ENCODE measurements around the gene CGGBP1. TPM values are rescaled to one million over a fixed set of nuclear protein-coding genes. Genes with fewer than 3 reads are reported as not detected.

Gene CGGBP1
- total RNA-seq, 2 experiments from 2014 or later: 54.4 to 76.0 TPM

GRCh38 chr3:88036221-88036620 lies 22.6 kb downstream of the CGGBP1 start:
- Histone ChIP-seq H3K36me3 (ENCODE audit: insufficient read depth, low read length) (no peaks in the 10 kb centered on the region), H3K9me2 (ENCODE audit: insufficient read depth, low read length) (no peaks in the 10 kb centered on the region), H3K4me1 (ENCODE audit: insufficient read depth, low read length, poor library complexity, severe bottlenecking) (peaks cover 16% of the 10 kb centered on the region), H3K4me2 (ENCODE audit: low read length) (no peak overlapping the region), H4K20me1 (ENCODE audit: insufficient read depth, low read length) (no peaks in the 10 kb centered on the region), H3K9me3 (ENCODE audit: low read length) (no peaks in the 10 kb centered on the region), H3K4me3 (ENCODE audit: low read depth, low read length, poor library complexity, severe bottlenecking) (no peak overlapping the region), H3K79me2 (ENCODE audit: insufficient read depth, low read depth, low read length) (no peaks in the 10 kb centered on the region), H3K27ac (ENCODE audit: low read depth, low read length, poor library complexity, severe bottlenecking) (no peak overlapping the region), H2AFZ (ENCODE audit: low read length) (no peak overlapping the region)
- no TSS peak for BruUV-seq (replicated peaks)
- TF ChIP-seq CTCF (conservative IDR thresholded peaks at IDR 0.05; ENCODE audit: low read length): no peak
- TF ChIP-seq EZH2phosphoT487 (IDR thresholded peaks at IDR 0.05; ENCODE audit: borderline replicate concordance, low read depth, low read length): no peak
- no peak for DNase-seq (ENCODE audit: low spot score)
- CTCF ChIA-PET (ENCODE audit: unreplicated experiment): no interaction called here
- POLR2A ChIA-PET: interaction anchor here (0.6 to 0.7 kb wide), 2 partner anchors 94 to 1413 kb away, joined by 3 to 4 read pairs; no protein-coding TSS in a partner anchor
- intact Hi-C loops (cut with micrococcal nuclease; ENCODE audit: unreplicated experiment): no loop called here

GRCh38 chr3:88034491-88035275 lies 24.1 kb downstream of the CGGBP1 start:
- H3K79me2 ChIP-seq (ENCODE audit: insufficient read depth, low read depth, low read length): no peaks in the 10 kb centered on the region
- H4K20me1 ChIP-seq (ENCODE audit: insufficient read depth, low read length): no peaks in the 10 kb centered on the region
- ChIA-PET CTCF (ENCODE audit: unreplicated experiment) (no interaction called here), POLR2A (interaction anchor here (0.7 to 0.9 kb wide), 3 partner anchors 24 to 120 kb away, joined by 3 read pairs; partner anchors contain the start of gene CGGBP1)
- H3K9me3 ChIP-seq (ENCODE audit: low read length): no peaks in the 10 kb centered on the region
- TF ChIP-seq CTCF (conservative IDR thresholded peaks at IDR 0.05; ENCODE audit: low read length) (no peak), EZH2phosphoT487 (IDR thresholded peaks at IDR 0.05; ENCODE audit: borderline replicate concordance, low read depth, low read length) (no peak)
- no peak for DNase-seq (ENCODE audit: low spot score)
- peaks cover 19% of the 10 kb centered on the region for H3K4me1 ChIP-seq (ENCODE audit: insufficient read depth, low read length, poor library complexity, severe bottlenecking)
- peak overlapping the region; percentile 59; the same call in 1 of the 2 replicates for H2AFZ ChIP-seq (ENCODE audit: low read length)
- no TSS peak for BruUV-seq (replicated peaks)
- H3K4me2 ChIP-seq (ENCODE audit: low read length): no peak overlapping the region
- H3K4me3 ChIP-seq (ENCODE audit: low read depth, low read length, poor library complexity, severe bottlenecking): no peak overlapping the region
- no peaks in the 10 kb centered on the region for H3K36me3 ChIP-seq (ENCODE audit: insufficient read depth, low read length)
- H3K9me2 ChIP-seq (ENCODE audit: insufficient read depth, low read length): no peaks in the 10 kb centered on the region
- no peak overlapping the region for H3K27ac ChIP-seq (ENCODE audit: low read depth, low read length, poor library complexity, severe bottlenecking)
- intact Hi-C loops (cut with micrococcal nuclease; ENCODE audit: unreplicated experiment): no loop called here

DNA sequence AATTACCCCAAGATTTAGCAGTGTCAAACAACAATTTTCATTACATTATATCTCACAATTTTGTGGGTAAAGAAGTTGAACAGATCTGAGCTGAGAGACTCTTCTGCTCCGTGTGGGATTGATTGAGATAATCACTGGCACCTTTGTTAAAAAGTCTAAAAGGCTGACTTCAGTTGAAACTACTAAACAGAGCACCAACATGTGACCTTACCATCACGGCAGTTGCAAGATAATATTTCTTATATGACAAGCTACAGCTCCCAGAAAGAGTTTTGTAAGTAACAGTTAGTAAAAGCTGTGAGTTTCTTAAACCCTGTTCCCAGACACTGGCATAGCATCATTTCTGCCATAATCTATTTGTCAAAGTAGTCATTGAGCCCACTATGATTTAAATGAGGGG lies 25.0 kb downstream of the CGGBP1 start:
- Histone ChIP-seq H3K4me1 (ENCODE audit: insufficient read depth, low read length, poor library complexity, severe bottlenecking) (peaks cover 19% of the 10 kb centered on the region), H3K36me3 (ENCODE audit: insufficient read depth, low read length) (no peaks in the 10 kb centered on the region), H3K79me2 (ENCODE audit: insufficient read depth, low read depth, low read length) (no peaks in the 10 kb centered on the region), H4K20me1 (ENCODE audit: insufficient read depth, low read length) (no peaks in the 10 kb centered on the region), H2AFZ (ENCODE audit: low read length) (peak overlapping the region; percentile 59; the same call in 1 of the 2 replicates), H3K9me3 (ENCODE audit: low read length) (no peaks in the 10 kb centered on the region), H3K4me3 (ENCODE audit: low read depth, low read length, poor library complexity, severe bottlenecking) (no peak overlapping the region), H3K27ac (ENCODE audit: low read depth, low read length, poor library complexity, severe bottlenecking) (no peak overlapping the region), H3K4me2 (ENCODE audit: low read length) (no peak overlapping the region), H3K9me2 (ENCODE audit: insufficient read depth, low read length) (no peaks in the 10 kb centered on the region)
- CTCF ChIA-PET (ENCODE audit: unreplicated experiment): no interaction called here
- BruUV-seq (replicated peaks): no TSS peak
- POLR2A ChIA-PET: interaction anchor here (0.9 kb wide), 1 partner anchor 31 kb away, joined by 3 read pairs; no protein-coding TSS in a partner anchor
- TF ChIP-seq EZH2phosphoT487 (IDR thresholded peaks at IDR 0.05; ENCODE audit: borderline replicate concordance, low read depth, low read length): no peak
- no peak for TF ChIP-seq CTCF (conservative IDR thresholded peaks at IDR 0.05; ENCODE audit: low read length)
- DNase-seq (ENCODE audit: low spot score): no peak
- intact Hi-C loops (cut with micrococcal nuclease; ENCODE audit: unreplicated experiment): loop anchor here (2.0 kb wide), 1 partner anchor 19 kb away; no protein-coding TSS in a partner anchor
